HG02763 (cell line): ENCODE measurements around the gene ATOH1.
A peak's percentile ranks its signal among the peaks of the same experiment; 100 is the strongest.

Experiments
- ATAC-seq: cut with Tn5 transposase; IDR thresholded peaks from one replicate; pipeline ENCODE4 v1.9.1; 2021; ENCODE audit warnings: mild to moderate bottlenecking, moderate library complexity; ENCODE audit not compliant: unreplicated experiment

ATOH1 gene

GRCh38 chr4:93828332-93828994, at the start of gene ATOH1:
ATOH1 (plus strand) TSS chr4:93828753; CDS start chr4:93828927, 174 bp downstream.
- no peak for ATAC-seq

- ATAC-seq, result no peak
Measured at GRCh38 chr4:93779228-93779627, 49.3 kb upstream of the ATOH1 start.

DNA sequence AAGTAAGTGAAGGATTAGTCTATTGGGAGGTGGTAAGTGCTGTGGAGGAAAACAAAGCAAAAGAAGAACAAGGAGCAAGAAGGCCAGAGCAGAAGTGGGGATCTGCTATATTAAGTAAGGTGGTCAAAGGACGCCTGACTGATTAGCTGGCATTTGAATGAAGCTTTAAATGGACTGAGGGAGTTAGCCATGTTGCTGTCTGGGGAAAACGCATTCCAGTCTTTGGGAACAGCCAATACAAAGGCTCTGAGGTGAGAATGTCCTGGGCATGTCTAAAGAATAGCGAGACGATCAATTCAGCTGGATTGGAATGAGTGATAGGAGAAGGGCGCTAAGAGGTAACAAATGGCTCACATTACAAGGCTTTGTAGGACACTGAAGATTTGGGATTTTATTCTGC, 48.5 kb upstream of the ATOH1 start:
- no peak for ATAC-seq

- ATAC-seq, result no peak
Measured at GRCh38 chr4:93781198-93781597, 47.4 kb upstream of the ATOH1 start.

GRCh38 chr4:93786149-93786548, 42.4 kb upstream of the ATOH1 start:
- ATAC-seq, result no peak

DNA sequence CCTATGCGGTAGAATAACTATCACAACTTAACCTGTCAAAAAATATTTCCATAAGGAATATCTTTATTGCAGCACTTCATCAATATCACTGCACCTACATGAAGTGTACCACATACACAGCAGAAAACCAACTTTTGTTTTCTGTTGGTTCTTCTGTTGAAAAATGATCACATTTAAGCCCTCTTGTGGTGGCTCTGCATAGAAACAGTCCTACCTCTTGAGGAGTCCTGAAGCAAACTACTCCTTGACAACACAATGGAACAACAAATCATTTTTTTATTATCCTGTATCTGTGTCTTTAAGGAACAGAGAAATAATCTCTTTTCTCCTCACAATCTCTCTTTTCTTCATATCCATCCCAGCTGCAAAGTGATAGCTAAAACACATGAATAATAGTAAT, 39.8 kb upstream of the ATOH1 start:
- no peak for ATAC-seq

DNA sequence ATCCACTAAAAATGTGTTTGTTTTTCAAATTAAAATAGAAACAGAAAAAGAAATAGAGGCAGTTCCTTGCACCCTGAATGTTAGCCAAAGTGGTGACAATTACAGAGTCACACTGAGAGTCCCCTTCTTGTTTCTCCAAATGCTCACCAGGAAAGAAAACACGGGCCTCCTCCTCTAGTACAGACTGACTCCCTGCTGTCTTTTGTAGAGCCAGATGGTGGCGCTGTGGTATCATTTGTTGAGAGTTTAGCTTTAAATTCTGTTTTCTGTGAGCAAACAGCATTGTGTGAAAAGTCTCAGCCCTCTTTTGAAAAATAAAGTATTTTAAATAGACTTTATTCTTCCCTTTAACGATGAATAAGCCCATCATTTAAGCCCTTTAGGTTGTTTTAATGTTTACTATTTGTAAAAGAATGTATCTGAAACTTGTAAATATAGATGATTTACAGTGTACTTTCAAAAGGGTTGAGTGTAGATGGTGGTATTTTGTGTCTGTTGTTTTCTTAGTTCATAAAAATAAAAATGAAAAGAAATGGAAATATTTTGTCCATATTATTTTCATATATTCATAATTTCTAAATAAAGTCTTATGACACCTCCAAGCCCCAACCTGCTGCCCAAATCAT, 36.9 kb upstream of the ATOH1 start:
- ATAC-seq, result peak; percentile 77

GRCh38 chr4:93802045-93802444, 26.5 kb upstream of the ATOH1 start:
- ATAC-seq, result no peak

DNA sequence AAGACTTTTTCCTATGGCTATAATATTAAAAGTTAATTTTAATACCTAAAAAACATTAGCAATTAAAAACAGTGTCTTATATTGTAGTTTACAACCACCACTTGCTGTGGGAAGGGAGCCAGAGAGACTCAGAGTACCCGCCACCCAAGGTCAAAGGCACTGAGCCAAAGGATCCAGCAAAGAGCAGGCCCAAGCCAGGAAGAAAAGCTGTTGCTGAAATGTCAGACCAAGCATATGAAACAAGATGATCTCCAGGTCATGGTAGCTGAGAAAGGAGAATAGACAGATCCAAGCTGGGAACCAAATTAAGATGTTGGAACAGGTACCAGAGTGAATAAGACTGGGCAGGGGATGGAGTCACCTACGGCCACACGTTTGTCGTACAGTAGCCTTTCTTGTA, 18.8 kb upstream of the ATOH1 start:
- ATAC-seq, result no peak

DNA sequence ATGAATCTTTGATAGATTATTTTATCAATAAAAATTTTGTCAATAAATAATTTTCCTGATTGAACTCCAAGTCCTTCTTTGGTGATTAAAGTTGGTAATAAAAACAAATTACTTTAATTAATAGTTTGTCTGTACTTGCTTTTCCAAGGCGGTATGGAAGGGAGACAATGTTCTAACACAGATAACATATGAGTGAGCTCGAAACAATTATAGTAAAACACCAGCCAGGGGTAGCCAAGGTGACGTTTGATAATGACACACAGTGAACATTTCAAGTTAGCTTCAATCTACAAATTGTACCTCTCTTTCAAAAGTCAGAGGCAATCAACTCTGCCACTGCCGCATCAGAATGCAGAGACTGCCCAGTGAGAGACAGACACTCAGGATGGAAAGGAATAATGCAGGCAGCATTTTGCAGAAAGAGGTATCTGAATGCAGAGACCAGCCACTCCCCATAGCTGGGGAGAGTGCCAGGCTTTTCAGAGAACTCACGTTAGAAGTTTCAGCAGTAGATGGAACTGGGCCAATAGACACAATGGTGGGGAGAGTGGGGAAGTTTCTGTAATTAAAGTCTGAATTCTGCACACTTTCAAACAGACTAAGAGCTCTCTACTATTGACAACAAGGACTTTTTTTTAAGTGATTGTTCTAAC, 18.1 kb upstream of the ATOH1 start:
- no peak for ATAC-seq

DNA sequence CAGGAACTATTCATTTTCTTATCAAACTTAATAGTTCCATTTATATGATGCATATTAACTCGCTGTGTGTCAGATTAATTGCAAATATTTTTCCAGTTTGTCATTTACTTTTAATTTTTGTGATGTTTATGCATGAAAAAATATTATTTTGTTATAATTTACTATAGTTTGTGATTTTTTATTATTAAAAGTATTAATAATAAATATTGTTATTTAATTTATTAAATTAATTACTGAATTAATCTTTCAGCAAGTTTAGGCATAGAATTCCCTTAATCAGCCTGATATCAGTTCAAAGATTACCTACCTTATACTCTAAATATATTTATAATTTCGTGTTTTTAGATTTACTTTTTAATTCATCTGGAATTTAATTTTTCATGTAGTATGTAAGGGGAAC, 15.5 kb upstream of the ATOH1 start:
- no peak for ATAC-seq

DNA sequence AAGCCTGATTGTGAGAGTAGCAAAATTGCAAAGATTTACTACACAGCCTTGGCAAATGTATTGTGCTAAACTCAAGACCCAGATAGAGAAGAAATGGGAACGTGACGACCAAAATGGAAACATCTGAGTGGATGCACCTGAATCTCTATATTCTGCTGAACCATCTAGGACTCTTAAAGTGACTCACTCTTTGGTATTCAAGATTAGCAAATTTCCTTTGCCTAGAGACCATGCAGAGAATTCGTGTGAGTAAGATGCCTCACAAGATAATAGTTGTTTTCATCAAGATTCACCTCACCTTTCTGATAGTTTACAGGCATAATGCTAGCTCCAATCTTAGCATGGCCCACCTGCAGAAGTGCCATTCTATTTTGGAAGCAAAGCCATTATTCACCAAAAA, 14.4 kb upstream of the ATOH1 start:
- no peak for ATAC-seq

DNA sequence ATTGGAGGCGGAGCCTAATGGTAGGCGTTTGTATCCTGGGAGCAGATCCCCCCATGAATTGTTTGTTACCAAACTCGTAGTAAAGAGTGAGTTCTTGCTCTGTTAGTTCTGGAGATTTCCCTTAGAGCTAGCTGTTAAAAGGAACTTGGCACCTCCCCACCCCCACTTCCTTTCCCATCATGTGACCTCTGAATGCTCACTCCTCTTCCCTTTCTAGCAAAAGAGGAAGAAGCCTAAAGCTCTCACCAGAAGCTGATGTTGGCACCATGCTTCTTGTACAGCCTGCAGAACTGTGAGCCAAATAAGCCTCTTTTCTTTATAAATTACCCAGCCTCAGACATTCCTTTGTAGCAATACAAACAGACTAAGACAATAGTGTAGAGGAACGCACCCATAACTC, 13.8 kb upstream of the ATOH1 start:
- no peak for ATAC-seq

- no peak for ATAC-seq
Measured at GRCh38 chr4:93825551-93826216, 2.9 kb upstream of the ATOH1 start.

DNA sequence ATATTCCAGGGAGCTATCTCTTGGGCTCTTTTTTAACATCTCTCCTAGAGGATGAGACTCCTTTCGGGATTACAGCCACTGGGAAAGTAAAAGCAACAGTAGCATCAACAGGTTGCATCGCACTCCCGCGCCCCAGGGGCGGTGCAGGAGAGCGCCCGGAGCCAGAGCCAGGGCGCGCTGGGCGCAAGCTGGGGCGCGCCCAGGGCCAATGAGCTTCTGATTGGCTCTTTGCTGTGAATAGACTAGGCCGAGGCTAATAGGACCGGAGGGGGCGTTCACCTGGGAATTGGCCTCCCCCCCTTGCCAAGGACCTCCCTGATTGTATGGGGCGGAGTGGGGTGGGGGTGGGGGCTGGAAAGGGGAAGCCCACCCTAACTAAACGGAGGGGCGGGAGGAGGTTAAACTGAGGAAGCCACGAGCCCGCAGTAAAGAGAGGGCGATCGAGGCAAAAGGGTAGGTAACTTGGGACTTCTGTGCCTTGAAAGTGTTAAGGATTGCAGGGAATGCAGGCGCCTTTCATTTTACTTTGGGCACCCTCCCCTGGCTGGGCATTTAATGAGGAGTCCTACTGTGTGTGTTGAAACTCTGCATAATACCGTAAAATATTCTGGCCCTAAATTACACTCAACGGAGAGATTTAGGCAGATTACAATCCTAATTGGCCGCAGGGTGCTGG, 1.1 kb upstream of the ATOH1 start:
- no peak for ATAC-seq

DNA sequence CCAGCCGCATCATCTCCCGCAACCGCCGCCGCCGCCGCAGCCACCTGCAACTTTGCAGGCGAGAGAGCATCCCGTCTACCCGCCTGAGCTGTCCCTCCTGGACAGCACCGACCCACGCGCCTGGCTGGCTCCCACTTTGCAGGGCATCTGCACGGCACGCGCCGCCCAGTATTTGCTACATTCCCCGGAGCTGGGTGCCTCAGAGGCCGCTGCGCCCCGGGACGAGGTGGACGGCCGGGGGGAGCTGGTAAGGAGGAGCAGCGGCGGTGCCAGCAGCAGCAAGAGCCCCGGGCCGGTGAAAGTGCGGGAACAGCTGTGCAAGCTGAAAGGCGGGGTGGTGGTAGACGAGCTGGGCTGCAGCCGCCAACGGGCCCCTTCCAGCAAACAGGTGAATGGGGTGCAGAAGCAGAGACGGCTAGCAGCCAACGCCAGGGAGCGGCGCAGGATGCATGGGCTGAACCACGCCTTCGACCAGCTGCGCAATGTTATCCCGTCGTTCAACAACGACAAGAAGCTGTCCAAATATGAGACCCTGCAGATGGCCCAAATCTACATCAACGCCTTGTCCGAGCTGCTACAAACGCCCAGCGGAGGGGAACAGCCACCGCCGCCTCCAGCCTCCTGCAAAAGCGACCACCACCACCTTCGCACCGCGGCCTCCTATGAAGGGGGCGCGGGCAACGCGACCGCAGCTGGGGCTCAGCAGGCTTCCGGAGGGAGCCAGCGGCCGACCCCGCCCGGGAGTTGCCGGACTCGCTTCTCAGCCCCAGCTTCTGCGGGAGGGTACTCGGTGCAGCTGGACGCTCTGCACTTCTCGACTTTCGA, 654 bp downstream of the ATOH1 start:
- ATAC-seq, result no peak

GRCh38 chr4:93829820-93830687, 1.5 kb downstream of the ATOH1 start:
- no peak for ATAC-seq

GRCh38 chr4:93831716-93832496, 3.4 kb downstream of the ATOH1 start:
- no peak for ATAC-seq
